CD4-positive, alpha-beta T cell treated with Interferon gamma for 1 hour (primary cell): Measurements from ENCODE around the gene KRTAP2-4.
"Not testable (repeated sequence)": the region's sequence is repeated elsewhere in the genome, so short reads cannot be mapped to it uniquely, and the experiment has no call there.

ENCODE experiments used
- DNase-seq: peaks from one replicate; pipeline ENCODE4 v3.0.0-alpha.2; 2020

The KRTAP2-4 gene

GRCh38 chr17:41065829-41066624, at the start of gene KRTAP2-4:
TSS of gene KRTAP2-4 (minus strand) at chr17:41065879. CDS start at chr17:41065845, 34 bp downstream.
- DNase-seq = no peak

- no peak for DNase-seq
Observed at GRCh38 chr17:41111151-41111885, 45.6 kb upstream of the KRTAP2-4 start.

GRCh38 chr17:41108728-41109386, 43.2 kb upstream of the KRTAP2-4 start:
- DNase-seq = not testable (repeated sequence)

- no peak for DNase-seq
Observed at GRCh38 chr17:41107941-41108450, 42.3 kb upstream of the KRTAP2-4 start.

GRCh38 chr17:41105347-41105746, 39.7 kb upstream of the KRTAP2-4 start, which contains the start of gene KRTAP4-9:
TSS of gene KRTAP4-9 (plus strand) at chr17:41105389. CDS start at chr17:41105389, 0 bp downstream.
- DNase-seq = not testable (repeated sequence)

- DNase-seq = not testable (repeated sequence)
Observed at GRCh38 chr17:41104386-41105038, 38.8 kb upstream of the KRTAP2-4 start.

- DNase-seq = no peak
Observed at GRCh38 chr17:41103896-41104295, 38.2 kb upstream of the KRTAP2-4 start.

GRCh38 chr17:41101586-41102259, 36.0 kb upstream of the KRTAP2-4 start, which contains the start of gene KRTAP4-16:
TSS of gene KRTAP4-16 (minus strand) at chr17:41102209. CDS start at chr17:41102209, 0 bp downstream.
- no peak for DNase-seq

- DNase-seq = not testable (repeated sequence)
Observed at GRCh38 chr17:41099682-41100480, 34.2 kb upstream of the KRTAP2-4 start.

GRCh38 chr17:41098481-41098880, 32.8 kb upstream of the KRTAP2-4 start:
- no peak for DNase-seq

GRCh38 chr17:41098042-41098441, 32.4 kb upstream of the KRTAP2-4 start, which contains the start of gene KRTAP4-8:
TSS of gene KRTAP4-8 (minus strand) at chr17:41098142. CDS start at chr17:41098084, 58 bp downstream.
- DNase-seq = no peak

GRCh38 chr17:41096055-41096454, 30.4 kb upstream of the KRTAP2-4 start:
- no peak for DNase-seq

- not testable (repeated sequence) for DNase-seq
Observed at GRCh38 chr17:41088760-41089352, 23.2 kb upstream of the KRTAP2-4 start.

GRCh38 chr17:41084100-41084856, 18.6 kb upstream of the KRTAP2-4 start, which contains the start of gene KRTAP4-7:
TSS of gene KRTAP4-7 (plus strand) at chr17:41084150. CDS start at chr17:41084207, 57 bp downstream.
- not testable (repeated sequence) for DNase-seq

- DNase-seq = not testable (repeated sequence)
Observed at GRCh38 chr17:41083427-41083826, 17.7 kb upstream of the KRTAP2-4 start.

GRCh38 chr17:41082626-41083025, 16.9 kb upstream of the KRTAP2-4 start:
- DNase-seq = no peak

GRCh38 chr17:41076788-41077187, 11.1 kb upstream of the KRTAP2-4 start:
- no peak for DNase-seq

GRCh38 chr17:41073676-41074075, 8.0 kb upstream of the KRTAP2-4 start:
- DNase-seq = no peak

- no peak for DNase-seq
Observed at GRCh38 chr17:41071606-41072360, 6.1 kb upstream of the KRTAP2-4 start.
